Activated CD4-positive, alpha-beta T cell treated with anti-CD3 and anti-CD28 coated beads for 1 hour (primary cell): ENCODE results near the gene LPCAT3.

Source experiments
- DNase-seq: peaks from one replicate; pipeline ENCODE4 v3.0.0-alpha.2; 2020

Gene LPCAT3

GRCh38 chr12:6963016-6963731, 55.1 kb downstream of the LPCAT3 start:
- DNase-seq: no peak

GRCh38 chr12:6962285-6963015, 55.8 kb downstream of the LPCAT3 start:
- no peak for DNase-seq

GRCh38 chr12:6961695-6962284, 56.5 kb downstream of the LPCAT3 start:
- no peak for DNase-seq

GRCh38 chr12:6961278-6961694, 57.0 kb downstream of the LPCAT3 start:
- peak; percentile 91 for DNase-seq

GRCh38 chr12:6960593-6961277, 57.5 kb downstream of the LPCAT3 start:
- no peak for DNase-seq

GRCh38 chr12:6959805-6960592, 58.3 kb downstream of the LPCAT3 start:
- no peak for DNase-seq

- DNase-seq: peak; percentile 60
Observed at GRCh38 chr12:6959058-6959804, 59.0 kb downstream of the LPCAT3 start.

- no peak for DNase-seq
Observed at GRCh38 chr12:6958609-6959057, 59.6 kb downstream of the LPCAT3 start.

- no peak for DNase-seq
Observed at GRCh38 chr12:6957741-6958608, 60.3 kb downstream of the LPCAT3 start.

GRCh38 chr12:6957151-6957701, 61.0 kb downstream of the LPCAT3 start:
- DNase-seq: no peak

- no peak for DNase-seq
Observed at GRCh38 chr12:6956021-6956727, 62.1 kb downstream of the LPCAT3 start.

GRCh38 chr12:6955108-6956020, 62.9 kb downstream of the LPCAT3 start:
- DNase-seq: no peak

- DNase-seq: no peak
Observed at GRCh38 chr12:6954316-6955107, 63.8 kb downstream of the LPCAT3 start.

- DNase-seq: peak; percentile 77
Observed at GRCh38 chr12:6953442-6954315, 64.6 kb downstream of the LPCAT3 start.

GRCh38 chr12:6952863-6953441, 65.3 kb downstream of the LPCAT3 start:
- DNase-seq: no peak
